Muscle layer of colon (tissue), 2 donors: ENCODE measurements around the gene SKA2.

Source experiments
- H3K27ac ChIP-seq: one replicate; pipeline ENCODE4 v1.7.0; 2013; ENCODE audit warnings: low read depth, mild to moderate bottlenecking, low read length, moderate library complexity
- H3K27me3 ChIP-seq, 2 donors: one replicate each; pipeline ENCODE4 v1.7.0; 2013; ENCODE audit warnings: low read length in 2 of 2, mild to moderate bottlenecking in 2 of 2; ENCODE audit not compliant: insufficient read depth in 2 of 2, control insufficient read depth in 1 of 2
- H3K36me3 ChIP-seq: one replicate; pipeline ENCODE4 v1.7.0; 2013; ENCODE audit warnings: mild to moderate bottlenecking, low read length; ENCODE audit not compliant: insufficient read depth
- H3K4me1 ChIP-seq: one replicate; pipeline ENCODE4 v1.7.0; 2013; ENCODE audit warnings: mild to moderate bottlenecking, low read length; ENCODE audit not compliant: insufficient read depth
- H3K4me3 ChIP-seq, 2 donors: one replicate each; pipeline ENCODE4 v1.7.0; 2013; ENCODE audit warnings: low read length in 2 of 2, low read depth in 1 of 2, mild to moderate bottlenecking in 1 of 2, moderate library complexity in 1 of 2
- H3K9ac ChIP-seq: one replicate; pipeline ENCODE4 v1.7.0; 2013; ENCODE audit warnings: low read length
- H3K9me3 ChIP-seq: one replicate; pipeline ENCODE4 v1.7.0; 2013; ENCODE audit warnings: mild to moderate bottlenecking, low read length
- donor health status: abdominal sarcoma.
- donor health status: Adenocarcinoma of cecum.

Gene SKA2

GRCh38 chr17:59121901-59122480 is 33.0 kb downstream of the SKA2 start:
- no peaks in the 10 kb centered on the region for H3K9me3 ChIP-seq
- H3K36me3 ChIP-seq: peaks cover 13% of the 10 kb centered on the region
- no peaks in the 10 kb centered on the region for H3K27me3 ChIP-seq
- H3K4me3 ChIP-seq: no peak overlapping the region
- H3K9ac ChIP-seq: no peak overlapping the region
- H3K4me1 ChIP-seq: no peaks in the 10 kb centered on the region
- H3K27ac ChIP-seq: no peak overlapping the region

- Histone ChIP-seq H3K4me1 (no peaks in the 10 kb centered on the region), H3K27ac (no peak overlapping the region), H3K36me3 (peaks cover 10% of the 10 kb centered on the region), H3K4me3 (no peak overlapping the region), H3K27me3 (no peaks in the 10 kb centered on the region), H3K9ac (no peak overlapping the region), H3K9me3 (no peaks in the 10 kb centered on the region)
These were observed 39.5 kb downstream of the SKA2 start for GRCh38 chr17:59115474-59115873.

GRCh38 chr17:59111539-59111938 is 43.4 kb downstream of the SKA2 start:
- Histone ChIP-seq H3K4me1 (peaks cover 9% of the 10 kb centered on the region), H3K9ac (no peak overlapping the region), H3K27me3 (no peaks in the 10 kb centered on the region), H3K36me3 (no peaks in the 10 kb centered on the region), H3K27ac (no peak overlapping the region), H3K9me3 (no peaks in the 10 kb centered on the region), H3K4me3 (no peak overlapping the region)

- H3K27ac ChIP-seq: no peak overlapping the region
- no peak overlapping the region for H3K9ac ChIP-seq
- no peaks in the 10 kb centered on the region for H3K36me3 ChIP-seq
- H3K4me1 ChIP-seq: peaks cover 9% of the 10 kb centered on the region
- H3K9me3 ChIP-seq: no peaks in the 10 kb centered on the region
- no peaks in the 10 kb centered on the region for H3K27me3 ChIP-seq
- no peak overlapping the region for H3K4me3 ChIP-seq
These were observed 44.0 kb downstream of the SKA2 start for GRCh38 chr17:59110973-59111372.

GRCh38 chr17:59108400-59109102 is 46.4 kb downstream of the SKA2 start:
- Histone ChIP-seq H3K27ac (no peak overlapping the region), H3K27me3 (no peaks in the 10 kb centered on the region)

GRCh38 chr17:59107306-59107670 is 47.7 kb downstream of the SKA2 start:
- Histone ChIP-seq H3K27me3 (no peaks in the 10 kb centered on the region), H3K36me3 (no peaks in the 10 kb centered on the region), H3K4me1 (peaks cover 18% of the 10 kb centered on the region), H3K27ac (peak overlapping the region; percentile 39), H3K9me3 (no peaks in the 10 kb centered on the region), H3K4me3 (peak overlapping the region; percentile 50 to 98), H3K9ac (peak overlapping the region; percentile 92)

More at GRCh38 chr17:59108400-59109102, 46.4 kb downstream of the SKA2 start:
- Histone ChIP-seq H3K36me3 (no peaks in the 10 kb centered on the region), H3K4me1 (peaks cover 18% of the 10 kb centered on the region), H3K9me3 (no peaks in the 10 kb centered on the region), H3K4me3 (no peak overlapping the region), H3K9ac (no peak overlapping the region)

- H3K4me1 ChIP-seq: peaks cover 18% of the 10 kb centered on the region
- H3K9me3 ChIP-seq: no peaks in the 10 kb centered on the region
- peak within 1 kb of the TSS; percentile 92 for H3K9ac ChIP-seq
- H3K27ac ChIP-seq: peak within 1 kb of the TSS; percentile 91
- H3K36me3 ChIP-seq: no peaks in the 10 kb centered on the region
- peak within 1 kb of the TSS; percentile 50 to 98 for H3K4me3 ChIP-seq
- no peaks in the 10 kb centered on the region for H3K27me3 ChIP-seq
These were observed 48.3 kb downstream of the SKA2 start, which contains the start of gene TRIM37 for GRCh38 chr17:59106463-59107305. TRIM37 (minus strand) TSS chr17:59106880; CDS start chr17:59106461, 419 bp downstream.

GRCh38 chr17:59105852-59106462 is 49.0 kb downstream of the SKA2 start:
- Histone ChIP-seq H3K27me3 (no peaks in the 10 kb centered on the region), H3K4me3 (peak overlapping the region; percentile 50 to 98), H3K4me1 (peaks cover 18% of the 10 kb centered on the region), H3K9ac (peak overlapping the region; percentile 70), H3K27ac (peak overlapping the region; percentile 91), H3K9me3 (no peaks in the 10 kb centered on the region), H3K36me3 (no peaks in the 10 kb centered on the region)

GRCh38 chr17:59101178-59101577 is 53.8 kb downstream of the SKA2 start:
- H3K27me3 ChIP-seq: no peaks in the 10 kb centered on the region
- peaks cover 8% of the 10 kb centered on the region for H3K4me1 ChIP-seq
- H3K9me3 ChIP-seq: no peaks in the 10 kb centered on the region
- H3K36me3 ChIP-seq: no peaks in the 10 kb centered on the region
- H3K4me3 ChIP-seq: no peak overlapping the region
- H3K27ac ChIP-seq: no peak overlapping the region
- H3K9ac ChIP-seq: no peak overlapping the region

GRCh38 chr17:59097876-59098275 is 57.1 kb downstream of the SKA2 start:
- no peaks in the 10 kb centered on the region for H3K27me3 ChIP-seq
- no peak overlapping the region for H3K4me3 ChIP-seq
- H3K27ac ChIP-seq: no peak overlapping the region
- H3K9ac ChIP-seq: no peak overlapping the region
- H3K4me1 ChIP-seq: peaks cover 11% of the 10 kb centered on the region
- no peaks in the 10 kb centered on the region for H3K9me3 ChIP-seq
- H3K36me3 ChIP-seq: no peaks in the 10 kb centered on the region

GRCh38 chr17:59094861-59095530 is 60.0 kb downstream of the SKA2 start:
- no peaks in the 10 kb centered on the region for H3K9me3 ChIP-seq
- H3K9ac ChIP-seq: no peak overlapping the region
- no peaks in the 10 kb centered on the region for H3K36me3 ChIP-seq
- no peak overlapping the region for H3K27ac ChIP-seq
- H3K4me3 ChIP-seq: no peak overlapping the region
- no peaks in the 10 kb centered on the region for H3K27me3 ChIP-seq
- peaks cover 11% of the 10 kb centered on the region for H3K4me1 ChIP-seq
